ENCODE data around the gene KCNS1. TPM values are rescaled to one million over a fixed set of nuclear protein-coding genes. Genes with fewer than 3 reads are reported as not detected.

The KCNS1 gene
- total and polyA plus RNA-seq, 4 donors: 0.45 to 3.0 (median 1.3) TPM

DNA sequence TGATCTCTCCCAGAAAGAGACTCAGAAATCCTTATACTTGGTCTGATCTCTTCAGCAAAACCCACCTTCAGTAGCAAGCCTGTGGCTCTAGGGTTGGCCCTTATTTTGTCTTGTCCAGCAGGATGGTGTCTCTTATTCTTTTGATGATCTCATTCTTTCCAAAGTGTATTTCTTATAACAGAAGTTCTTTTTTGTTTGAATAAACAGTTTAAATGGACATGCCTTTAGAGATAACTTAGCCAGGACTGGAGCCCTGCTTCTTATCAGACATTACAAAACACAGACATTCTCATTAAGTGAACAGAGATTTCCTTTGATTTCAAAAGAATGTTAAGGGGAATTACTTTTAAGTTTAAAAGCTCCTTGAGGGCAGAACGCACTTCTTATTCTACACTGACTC, 31.7 kb downstream of the KCNS1 start:
- ATAC-seq (ENCODE audit: insufficient read depth, low FRiP score) (no peak), DNase-seq (no peak)
- H3K27ac ChIP-seq (ENCODE audit: low read depth in 1 of 2, low read length in 1 of 2): no peak overlapping the region
- H3K36me3 ChIP-seq (ENCODE audit: control insufficient read depth in 4 of 4, insufficient read depth in 4 of 4, low read length in 4 of 4): peaks cover 0 to 8% (median 4%) of the 10 kb centered on the region in 4 donors
- H3K4me3 ChIP-seq: no peak overlapping the region
- 58 to 77% methylated on average over 1 of the region's 1 CpG for WGBS, 2 donors
- no peaks in the 10 kb centered on the region for H3K9me3 ChIP-seq (ENCODE audit: control insufficient read depth in 4 of 4, insufficient read depth in 3 of 4, low read length in 3 of 4)
- TF ChIP-seq, protein P1, sequence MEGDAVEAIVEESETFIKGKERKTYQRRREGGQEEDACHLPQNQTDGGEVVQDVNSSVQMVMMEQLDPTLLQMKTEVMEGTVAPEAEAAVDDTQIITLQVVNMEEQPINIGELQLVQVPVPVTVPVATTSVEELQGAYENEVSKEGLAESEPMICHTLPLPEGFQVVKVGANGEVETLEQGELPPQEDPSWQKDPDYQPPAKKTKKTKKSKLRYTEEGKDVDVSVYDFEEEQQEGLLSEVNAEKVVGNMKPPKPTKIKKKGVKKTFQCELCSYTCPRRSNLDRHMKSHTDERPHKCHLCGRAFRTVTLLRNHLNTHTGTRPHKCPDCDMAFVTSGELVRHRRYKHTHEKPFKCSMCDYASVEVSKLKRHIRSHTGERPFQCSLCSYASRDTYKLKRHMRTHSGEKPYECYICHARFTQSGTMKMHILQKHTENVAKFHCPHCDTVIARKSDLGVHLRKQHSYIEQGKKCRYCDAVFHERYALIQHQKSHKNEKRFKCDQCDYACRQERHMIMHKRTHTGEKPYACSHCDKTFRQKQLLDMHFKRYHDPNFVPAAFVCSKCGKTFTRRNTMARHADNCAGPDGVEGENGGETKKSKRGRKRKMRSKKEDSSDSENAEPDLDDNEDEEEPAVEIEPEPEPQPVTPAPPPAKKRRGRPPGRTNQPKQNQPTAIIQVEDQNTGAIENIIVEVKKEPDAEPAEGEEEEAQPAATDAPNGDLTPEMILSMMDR (IDR thresholded peaks at IDR 0.05; ENCODE audit: control extremely low read depth, extremely low read depth): no peak
- no peaks in the 10 kb centered on the region for H3K27me3 ChIP-seq (ENCODE audit: control insufficient read depth in 3 of 3, insufficient read depth in 3 of 3, low read length in 2 of 3)
- no peak overlapping the region for H3K9ac ChIP-seq (ENCODE audit: insufficient read depth in 1 of 2, low read length in 2 of 2)
- peaks cover 0 to 5% (median 0%) of the 10 kb centered on the region in 5 donors for H3K4me1 ChIP-seq (ENCODE audit: control insufficient read depth in 5 of 5, insufficient read depth in 5 of 5, low read length in 5 of 5)

DNA sequence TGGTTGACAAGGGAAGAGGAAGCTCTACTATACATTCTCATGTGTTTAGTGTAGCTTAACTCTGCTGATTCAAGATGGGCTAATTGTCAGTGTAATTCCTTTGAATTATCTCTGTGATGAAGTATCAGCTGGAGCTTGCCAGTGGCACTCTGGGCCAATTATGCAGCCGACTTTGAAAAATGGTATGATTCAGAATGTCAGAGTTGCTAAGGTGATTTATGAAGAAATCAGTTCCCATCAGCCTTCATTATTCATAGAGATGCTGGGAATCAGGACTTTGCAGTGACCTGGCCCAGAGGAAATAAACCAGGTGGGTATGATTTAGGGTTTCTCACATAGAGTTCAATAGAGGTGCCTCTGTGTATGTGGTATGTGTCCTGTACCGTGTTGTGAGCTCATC, 33.4 kb downstream of the KCNS1 start:
- Histone ChIP-seq H3K27ac (ENCODE audit: low read depth in 1 of 2, low read length in 1 of 2) (no peak overlapping the region), H3K9ac (ENCODE audit: insufficient read depth in 1 of 2, low read length in 2 of 2) (no peak overlapping the region), H3K27me3 (ENCODE audit: control insufficient read depth in 3 of 3, insufficient read depth in 3 of 3, low read length in 2 of 3) (no peaks in the 10 kb centered on the region), H3K4me1 (ENCODE audit: control insufficient read depth in 5 of 5, insufficient read depth in 5 of 5, low read length in 5 of 5) (no peaks in the 10 kb centered on the region), H3K4me3 (no peak overlapping the region), H3K36me3 (ENCODE audit: control insufficient read depth in 4 of 4, insufficient read depth in 4 of 4, low read length in 4 of 4) (peaks cover 0 to 8% (median 3%) of the 10 kb centered on the region in 4 donors), H3K9me3 (ENCODE audit: control insufficient read depth in 4 of 4, insufficient read depth in 3 of 4, low read length in 3 of 4) (no peaks in the 10 kb centered on the region)
- TF ChIP-seq, protein P1 (IDR thresholded peaks at IDR 0.05; ENCODE audit: control extremely low read depth, extremely low read depth): no peak
- 70 to 73% methylated on average over 2 of the region's 2 CpGs for WGBS, 2 donors
- DNase-seq (no peak), ATAC-seq (ENCODE audit: insufficient read depth, low FRiP score) (no peak)

DNA sequence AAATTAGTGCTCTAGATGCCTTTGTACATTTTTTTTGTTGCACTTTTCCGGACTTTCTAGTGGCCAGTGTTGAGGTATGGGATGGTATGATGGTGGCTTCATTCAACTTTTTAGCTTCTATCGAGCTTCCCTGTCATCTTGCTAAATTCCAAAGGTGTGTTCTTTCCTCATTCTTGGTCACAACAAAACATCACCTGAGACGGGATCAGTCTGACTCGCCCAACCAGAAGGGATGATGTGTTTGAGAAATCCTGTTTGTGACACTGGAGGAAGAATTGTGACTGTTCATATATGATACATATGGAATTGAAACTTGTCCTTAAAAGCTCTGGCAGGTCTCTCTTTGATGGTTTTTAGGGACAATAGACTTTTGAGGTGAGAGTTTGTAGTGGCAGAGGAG, 33.8 kb downstream of the KCNS1 start:
- Histone ChIP-seq H3K4me1 (ENCODE audit: control insufficient read depth in 5 of 5, insufficient read depth in 5 of 5, low read length in 5 of 5) (no peaks in the 10 kb centered on the region), H3K27ac (ENCODE audit: low read depth in 1 of 2, low read length in 1 of 2) (no peak overlapping the region), H3K27me3 (ENCODE audit: control insufficient read depth in 3 of 3, insufficient read depth in 3 of 3, low read length in 2 of 3) (no peaks in the 10 kb centered on the region), H3K9ac (ENCODE audit: insufficient read depth in 1 of 2, low read length in 2 of 2) (no peak overlapping the region), H3K36me3 (ENCODE audit: control insufficient read depth in 4 of 4, insufficient read depth in 4 of 4, low read length in 4 of 4) (peaks cover 0 to 8% (median 3%) of the 10 kb centered on the region in 4 donors), H3K9me3 (ENCODE audit: control insufficient read depth in 4 of 4, insufficient read depth in 3 of 4, low read length in 3 of 4) (no peaks in the 10 kb centered on the region), H3K4me3 (no peak overlapping the region)
- no peak for ATAC-seq (ENCODE audit: insufficient read depth, low FRiP score)
- TF ChIP-seq, protein P1 (IDR thresholded peaks at IDR 0.05; ENCODE audit: control extremely low read depth, extremely low read depth): no peak
- no peak for DNase-seq
- 91 to 95% methylated on average over 4 of the region's 4 CpGs for WGBS, 2 donors

DNA sequence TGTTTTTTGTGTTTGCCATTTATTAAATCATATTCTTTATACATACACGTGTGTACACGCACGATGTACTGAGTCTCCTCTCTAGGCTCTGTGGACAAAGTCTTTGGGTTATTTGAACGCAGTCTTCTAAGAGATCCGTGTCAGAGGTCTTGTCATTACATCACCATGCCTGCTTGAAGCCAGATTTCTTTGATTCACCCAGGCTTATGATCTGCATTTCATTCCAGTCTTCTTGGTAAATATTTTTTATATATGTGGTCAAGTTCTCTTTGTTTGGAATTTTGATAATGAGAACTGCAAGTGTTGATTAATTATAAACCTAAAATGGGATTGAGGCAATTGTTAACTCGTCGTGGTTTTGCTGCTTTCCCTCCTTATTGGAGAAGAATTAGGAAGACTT, 34.6 kb downstream of the KCNS1 start:
- peaks cover 0 to 8% (median 3%) of the 10 kb centered on the region in 4 donors for H3K36me3 ChIP-seq (ENCODE audit: control insufficient read depth in 4 of 4, insufficient read depth in 4 of 4, low read length in 4 of 4)
- no peaks in the 10 kb centered on the region for H3K9me3 ChIP-seq (ENCODE audit: control insufficient read depth in 4 of 4, insufficient read depth in 3 of 4, low read length in 3 of 4)
- DNase-seq: no peak
- WGBS, 2 donors: 85 to 86% methylated on average over 7 of the region's 7 CpGs
- H3K27me3 ChIP-seq (ENCODE audit: control insufficient read depth in 3 of 3, insufficient read depth in 3 of 3, low read length in 2 of 3): no peaks in the 10 kb centered on the region
- no peaks in the 10 kb centered on the region for H3K4me1 ChIP-seq (ENCODE audit: control insufficient read depth in 5 of 5, insufficient read depth in 5 of 5, low read length in 5 of 5)
- no peak overlapping the region for H3K9ac ChIP-seq (ENCODE audit: insufficient read depth in 1 of 2, low read length in 2 of 2)
- no peak overlapping the region for H3K27ac ChIP-seq (ENCODE audit: low read depth in 1 of 2, low read length in 1 of 2)
- TF ChIP-seq, protein P1 (IDR thresholded peaks at IDR 0.05; ENCODE audit: control extremely low read depth, extremely low read depth): no peak
- no peak overlapping the region for H3K4me3 ChIP-seq
- no peak for ATAC-seq (ENCODE audit: insufficient read depth, low FRiP score)
